Smooth muscle cell (in vitro differentiated cells): ENCODE results near the gene GAPT. TPM values are rescaled to one million over a fixed set of nuclear protein-coding genes. Genes with fewer than 3 reads are reported as not detected.

Experiments used
- DNase-seq: peaks from one replicate; lab custom pipeline; 2025; ENCODE audit not compliant: unreplicated experiment; lab: John Stamatoyannopoulos, UW
- H2AFZ ChIP-seq: fragments of 200-600 bp; sonication (generic); 2 replicates; pipeline ENCODE4 v1.6.0; 2016; ENCODE audit warnings: antibody characterized with exemption, low read depth, mild to moderate bottlenecking
- H3F3A ChIP-seq: fragments of 200-600 bp; sonication (generic); 2 replicates; pipeline ENCODE4 v1.6.0; 2017; ENCODE audit warnings: antibody characterized with exemption, low read depth
- H3K27ac ChIP-seq: fragments of 200-600 bp; sonication (generic); 2 replicates; pipeline ENCODE4 v1.5.1; 2016; ENCODE audit warnings: low read depth, mild to moderate bottlenecking
- H3K27me3 ChIP-seq: fragments of 200-600 bp; sonication (generic); 2 replicates; pipeline ENCODE4 v1.6.1; 2016; ENCODE audit warnings: low read depth, mild to moderate bottlenecking
- H3K36me3 ChIP-seq: fragments of 200-600 bp; sonication (generic); 2 replicates; pipeline ENCODE4 v1.5.1; 2016; ENCODE audit warnings: low read depth
- H3K4me1 ChIP-seq: fragments of 200-600 bp; sonication (generic); 2 replicates; pipeline ENCODE4 v1.5.1; 2016; ENCODE audit warnings: low read depth
- H3K4me2 ChIP-seq: fragments of 200-600 bp; sonication (generic); 2 replicates; pipeline ENCODE4 v1.6.0; 2016; ENCODE audit warnings: mild to moderate bottlenecking
- H3K4me3 ChIP-seq: fragments of 200-600 bp; sonication (generic); 2 replicates; pipeline ENCODE4 v1.5.1; 2016; ENCODE audit warnings: mild to moderate bottlenecking
- H3K79me2 ChIP-seq: fragments of 200-600 bp; sonication (generic); 2 replicates; pipeline ENCODE4 v1.6.0; 2016; ENCODE audit warnings: low read depth, mild to moderate bottlenecking
- H3K9ac ChIP-seq: fragments of 200-600 bp; sonication (generic); 2 replicates; pipeline ENCODE4 v1.6.0; 2016; ENCODE audit warnings: low read depth
- H3K9me3 ChIP-seq: fragments of 200-600 bp; sonication (generic); replicated peaks from 2 replicates; pipeline ENCODE4 v1.5.1; 2016; ENCODE audit warnings: low read depth
- H4K20me1 ChIP-seq: fragments of 200-600 bp; sonication (generic); 2 replicates; pipeline ENCODE4 v1.6.0; 2016; ENCODE audit warnings: low read depth
- CTCF ChIP-seq: fragments of 200-600 bp; sonication (generic); IDR thresholded peaks from 2 replicates; pipeline ENCODE4 v1.5.1; 2017; ENCODE audit warnings: borderline replicate concordance, mild to moderate bottlenecking, antibody characterized with exemption; ENCODE audit not compliant: insufficient read depth, poor library complexity, severe bottlenecking
- WGBS: methylation state at CpG from one replicate; pipeline ENCODE4 v1.1.7; 2016; ENCODE audit warnings: low lambda C conversion rate; 5-methylcytosine and 5-hydroxymethylcytosine counted together
- microRNA-seq: library from miRNA; unstranded; fragments of <30 nt; microRNA quantifications from one replicate; pipeline ENCODE4, GENCODE V29; 2016; ENCODE audit warnings: borderline number of aligned reads
- polyA plus RNA-seq: library from polyadenylated mRNA; unstranded; fragments of >200 nt; fragmentation: Nextera tagmentation; extraction: Ambion mirVana; gene quantifications from 2 replicates; pipeline ENCODE4 v1.2.1, GENCODE V29; 2016
- small RNA-seq: library from RNA; depleted of rRNA; stranded (forward); fragments of <200 nt; gene quantifications from one replicate; pipeline ENCODE3, GENCODE V24; 2014
- total RNA-seq: library from RNA; depleted of rRNA; stranded (reverse); fragments of >200 nt; gene quantifications from 2 replicates; pipeline ENCODE4 v1.2.3, GENCODE V29; 2014

GAPT gene
- total and polyA plus RNA-seq, 2 experiments from 2014 or later, result not detected

DNA sequence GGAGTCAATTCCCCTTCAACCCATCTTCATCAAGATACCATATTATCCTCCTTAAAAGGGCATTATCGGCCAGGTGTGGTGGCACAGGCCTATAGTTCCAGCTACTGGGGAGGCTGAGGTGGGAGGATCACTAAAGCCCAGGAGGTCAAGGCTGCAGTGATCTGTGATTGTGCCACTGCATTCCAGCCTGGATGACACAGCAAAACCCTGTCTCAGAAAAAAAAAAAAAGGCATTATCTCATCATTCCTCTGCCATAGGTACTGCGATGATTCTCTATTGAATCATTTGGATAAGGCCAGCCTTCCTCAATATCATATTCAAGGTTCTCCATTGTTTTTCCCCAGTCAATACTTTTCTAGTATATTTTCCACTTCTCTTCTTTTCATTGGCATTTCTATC is 52.5 kb downstream of the GAPT start:
- Histone ChIP-seq H3F3A (no peaks in the 10 kb centered on the region), H2AFZ (no peak overlapping the region), H4K20me1 (no peaks in the 10 kb centered on the region), H3K4me2 (no peak overlapping the region), H3K4me3 (no peak overlapping the region), H3K4me1 (no peaks in the 10 kb centered on the region), H3K9me3 (no peaks in the 10 kb centered on the region), H3K27me3 (no peaks in the 10 kb centered on the region), H3K9ac (no peak overlapping the region), H3K79me2 (no peaks in the 10 kb centered on the region), H3K36me3 (no peaks in the 10 kb centered on the region), H3K27ac (no peak overlapping the region)
- no peak for TF ChIP-seq CTCF
- WGBS, result 98% methylated on average over 2 of the region's 2 CpGs
- no peak for DNase-seq

DNA sequence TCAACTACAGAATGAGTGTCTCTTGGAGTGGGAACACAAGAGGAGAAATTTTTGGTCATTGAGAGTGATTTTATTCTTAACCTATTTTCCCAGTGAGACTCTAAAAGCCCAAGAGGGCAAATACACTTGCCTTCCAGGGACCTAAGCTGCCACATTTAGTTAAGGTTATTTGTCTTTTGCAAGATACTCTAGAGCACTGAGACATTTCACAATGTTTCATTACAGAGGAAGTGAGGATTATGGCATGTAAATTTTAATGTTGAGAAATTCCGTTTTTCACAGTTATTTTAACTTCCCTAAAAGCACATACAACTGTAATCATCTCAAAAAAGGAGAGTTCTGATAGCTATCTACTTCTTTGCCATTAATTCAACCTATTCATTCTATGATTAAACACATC is 53.0 kb downstream of the GAPT start:
- Histone ChIP-seq H3K4me2 (no peak overlapping the region), H3K4me1 (no peaks in the 10 kb centered on the region), H3K9me3 (no peaks in the 10 kb centered on the region), H3K9ac (no peak overlapping the region), H3K4me3 (no peak overlapping the region), H2AFZ (no peak overlapping the region), H3F3A (no peaks in the 10 kb centered on the region), H3K36me3 (no peaks in the 10 kb centered on the region), H3K27me3 (no peaks in the 10 kb centered on the region), H3K79me2 (no peaks in the 10 kb centered on the region), H3K27ac (no peak overlapping the region), H4K20me1 (no peaks in the 10 kb centered on the region)
- WGBS, result 54% methylated on average over 1 of the region's 1 CpG
- no peak for TF ChIP-seq CTCF
- DNase-seq, result no peak

GRCh38 chr5:58544926-58545325 is 53.7 kb downstream of the GAPT start:
- Histone ChIP-seq H3K36me3 (no peaks in the 10 kb centered on the region), H3K4me1 (no peaks in the 10 kb centered on the region), H3F3A (no peaks in the 10 kb centered on the region), H3K9ac (no peak overlapping the region), H3K27ac (no peak overlapping the region), H3K79me2 (no peaks in the 10 kb centered on the region), H2AFZ (no peak overlapping the region), H3K4me2 (no peak overlapping the region), H4K20me1 (no peaks in the 10 kb centered on the region), H3K4me3 (no peak overlapping the region), H3K27me3 (no peaks in the 10 kb centered on the region), H3K9me3 (no peaks in the 10 kb centered on the region)
- WGBS, result 83% methylated on average over 2 of the region's 2 CpGs
- TF ChIP-seq CTCF, result no peak
- no peak for DNase-seq

DNA sequence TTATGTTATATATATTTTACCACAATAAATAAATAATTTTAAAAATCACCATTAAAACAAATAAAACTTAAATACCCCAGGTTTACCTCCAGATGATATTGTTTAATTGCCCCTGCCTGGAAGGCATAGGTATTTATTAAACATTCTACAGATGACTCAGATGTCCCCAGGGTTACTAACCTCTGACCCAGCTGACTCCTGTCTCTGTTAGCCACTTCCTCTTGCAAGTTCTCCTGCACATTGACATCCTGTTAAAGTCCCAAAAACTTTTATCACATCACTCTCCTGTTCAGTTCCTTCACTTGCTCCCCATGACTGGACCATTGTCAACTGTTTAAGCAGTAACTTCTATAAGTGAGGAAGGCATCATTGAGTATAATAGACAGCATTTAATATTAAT is 54.7 kb downstream of the GAPT start:
- DNase-seq, result no peak
- Histone ChIP-seq H3F3A (no peaks in the 10 kb centered on the region), H3K27ac (no peak overlapping the region), H4K20me1 (no peaks in the 10 kb centered on the region), H3K4me3 (no peak overlapping the region), H3K9me3 (no peaks in the 10 kb centered on the region), H3K4me1 (no peaks in the 10 kb centered on the region), H3K9ac (no peak overlapping the region), H3K79me2 (no peaks in the 10 kb centered on the region), H3K27me3 (no peaks in the 10 kb centered on the region), H3K36me3 (no peaks in the 10 kb centered on the region), H3K4me2 (no peak overlapping the region), H2AFZ (no peak overlapping the region)
- TF ChIP-seq CTCF, result no peak

Small RNA genes within 50 kb of the gene (microRNA-seq; reads per million reads assigned to microRNA genes)
- not detected for gene MIR548AE2

Small RNA genes within 50 kb of the gene (small RNA-seq; reads per million reads assigned to genes)
- gene MIR548AE2, result not detected

Other genes starting within 250 kb of the GAPT start
- 425 and 435 TPM in 2 replicates for gene PLK2, start 31.3 kb upstream of the GAPT start, total RNA-seq
- gene PLK2, start 31.3 kb upstream of the GAPT start, polyA plus RNA-seq, result 175 and 245 TPM in 2 replicates
- gene RAB3C, start 91.6 kb downstream of the GAPT start, total RNA-seq, result 0.36 and 1.1 TPM in 2 replicates
- 0.10 and 0.93 TPM in 2 replicates for gene RAB3C, start 91.6 kb downstream of the GAPT start, polyA plus RNA-seq